ENCODE measurements around the gene GBA3.

GRCh38 chr4:22686141-22686540 is 6.6 kb upstream of the GBA3 start:
- no peak for TF ChIP-seq CTCF (IDR thresholded peaks at IDR 0.05)
- TF ChIP-seq POLR2A (IDR thresholded peaks at IDR 0.05) = no peak
